ENCODE data around the gene NCBP2.
"Not testable (repeated sequence)": the region's sequence is repeated elsewhere in the genome, so short reads cannot be mapped to it uniquely, and the experiment has no call there.

NCBP2 gene

GRCh38 chr3:196968233-196969133 lies 26.2 kb upstream of the NCBP2 start, which contains the start of gene PIGZ:
PIGZ (minus strand) TSS chr3:196968833; CDS start chr3:196952031, 16,802 bp downstream.
- DNase-seq (ENCODE audit: low read depth): no peak

GRCh38 chr3:196967412-196968232 lies 25.3 kb upstream of the NCBP2 start:
- DNase-seq (ENCODE audit: low read depth): no peak

- DNase-seq (ENCODE audit: low read depth): no peak
These were observed 24.4 kb upstream of the NCBP2 start for GRCh38 chr3:196966526-196967401.

GRCh38 chr3:196965804-196966173 lies 23.5 kb upstream of the NCBP2 start:
- DNase-seq (ENCODE audit: low read depth): no peak

- no peak for DNase-seq (ENCODE audit: low read depth)
These were observed 22.9 kb upstream of the NCBP2 start for GRCh38 chr3:196965112-196965803.

- no peak for DNase-seq (ENCODE audit: low read depth)
These were observed 21.3 kb upstream of the NCBP2 start for GRCh38 chr3:196963631-196963953.

- DNase-seq (ENCODE audit: low read depth): no peak
These were observed 20.8 kb upstream of the NCBP2 start for GRCh38 chr3:196962930-196963630.

- DNase-seq (ENCODE audit: low read depth): no peak
These were observed 20.0 kb upstream of the NCBP2 start for GRCh38 chr3:196962108-196962929.

- no peak for DNase-seq (ENCODE audit: low read depth)
These were observed 12.5 kb upstream of the NCBP2 start for GRCh38 chr3:196954832-196955231.

- no peak for DNase-seq (ENCODE audit: low read depth)
These were observed 9.0 kb upstream of the NCBP2 start for GRCh38 chr3:196951371-196951770.

- no peak for DNase-seq (ENCODE audit: low read depth)
These were observed 7.4 kb upstream of the NCBP2 start for GRCh38 chr3:196949750-196950149.

GRCh38 chr3:196949285-196949619 lies 6.9 kb upstream of the NCBP2 start:
- no peak for DNase-seq (ENCODE audit: low read depth)

GRCh38 chr3:196948442-196949284 lies 6.3 kb upstream of the NCBP2 start:
- no peak for DNase-seq (ENCODE audit: low read depth)

GRCh38 chr3:196947860-196948441 lies 5.6 kb upstream of the NCBP2 start:
- no peak for DNase-seq (ENCODE audit: low read depth)

- DNase-seq (ENCODE audit: low read depth): no peak
These were observed 5.0 kb upstream of the NCBP2 start for GRCh38 chr3:196947136-196947859.

- not testable (repeated sequence) for DNase-seq (ENCODE audit: low read depth)
These were observed 1.9 kb upstream of the NCBP2 start for GRCh38 chr3:196944037-196944790.

- DNase-seq (ENCODE audit: low read depth): no peak
These were observed 568 bp upstream of the NCBP2 start for GRCh38 chr3:196942915-196943277.

All from CMK (cell line).